Adrenal gland (tissue), 5 donors: ENCODE data around the gene CFAP141.

Experiments used
- POLR2A ChIP-seq, 2 donors: fragments of 450-650 bp; IDR thresholded peaks; one replicate each; pipeline ENCODE4 v1.6.1; 2017; ENCODE audit warnings: antibody characterized with exemption in 2 of 2, mild to moderate bottlenecking in 2 of 2, moderate library complexity in 1 of 2
- TF ChIP-seq, protein P1 (sequence below), 6 experiments: fragments of 450-650 bp in 4 of 6; fragments of 200-600 bp in 2 of 6; sonication (generic) in 1 of 6; IDR thresholded peaks; 1 replicate in 5 of 6; 2 replicates in 1 of 6; pipeline versions ENCODE4 v1.5.1 to v1.8.0; 2016 to 2021; ENCODE audit warnings: antibody characterized with exemption in 6 of 6, mild to moderate bottlenecking in 2 of 6, moderate library complexity in 1 of 6
- donor health status: DM: no; HTN: no; CAD: no.

DNA sequence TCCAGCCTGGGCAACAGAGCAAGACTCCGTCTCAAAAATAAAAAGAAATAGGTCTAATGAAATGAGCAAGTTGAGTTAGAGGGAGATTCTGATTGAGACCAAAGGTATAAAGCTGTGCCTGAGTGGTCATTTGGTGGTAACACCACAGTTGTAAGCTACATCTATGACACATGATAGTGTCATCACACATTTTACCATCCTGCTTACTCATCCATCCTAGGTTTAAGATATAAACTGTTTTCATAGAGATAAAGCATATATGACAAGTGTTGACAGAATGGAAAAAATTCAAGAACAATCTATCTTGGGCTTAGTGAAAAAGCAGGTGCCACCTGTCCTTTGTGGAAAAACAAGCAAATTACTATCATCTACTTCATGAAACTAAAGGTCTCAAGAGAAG lies 7.1 kb upstream of the CFAP141 start:
- TF ChIP-seq, protein P1, sequence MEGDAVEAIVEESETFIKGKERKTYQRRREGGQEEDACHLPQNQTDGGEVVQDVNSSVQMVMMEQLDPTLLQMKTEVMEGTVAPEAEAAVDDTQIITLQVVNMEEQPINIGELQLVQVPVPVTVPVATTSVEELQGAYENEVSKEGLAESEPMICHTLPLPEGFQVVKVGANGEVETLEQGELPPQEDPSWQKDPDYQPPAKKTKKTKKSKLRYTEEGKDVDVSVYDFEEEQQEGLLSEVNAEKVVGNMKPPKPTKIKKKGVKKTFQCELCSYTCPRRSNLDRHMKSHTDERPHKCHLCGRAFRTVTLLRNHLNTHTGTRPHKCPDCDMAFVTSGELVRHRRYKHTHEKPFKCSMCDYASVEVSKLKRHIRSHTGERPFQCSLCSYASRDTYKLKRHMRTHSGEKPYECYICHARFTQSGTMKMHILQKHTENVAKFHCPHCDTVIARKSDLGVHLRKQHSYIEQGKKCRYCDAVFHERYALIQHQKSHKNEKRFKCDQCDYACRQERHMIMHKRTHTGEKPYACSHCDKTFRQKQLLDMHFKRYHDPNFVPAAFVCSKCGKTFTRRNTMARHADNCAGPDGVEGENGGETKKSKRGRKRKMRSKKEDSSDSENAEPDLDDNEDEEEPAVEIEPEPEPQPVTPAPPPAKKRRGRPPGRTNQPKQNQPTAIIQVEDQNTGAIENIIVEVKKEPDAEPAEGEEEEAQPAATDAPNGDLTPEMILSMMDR (IDR thresholded peaks at IDR 0.05), result no peak
- no peak for TF ChIP-seq POLR2A (IDR thresholded peaks at IDR 0.05)
